Measurements from ENCODE around the gene CNIH4. TPM values are rescaled to one million over a fixed set of nuclear protein-coding genes. Genes with fewer than 3 reads are reported as not detected.

The CNIH4 gene
- total and polyA plus RNA-seq, 2 donors: 29.3 to 44.6 TPM

- Histone ChIP-seq H3K36me3 (ENCODE audit: control insufficient read depth in 2 of 2, insufficient read depth in 2 of 2, low read length in 1 of 2) (peaks cover 0 to 13% of the 10 kb centered on the region in 2 donors), H3K9me3 (ENCODE audit: control insufficient read depth in 2 of 2, insufficient read depth in 1 of 2, low read length in 1 of 2) (no peaks in the 10 kb centered on the region), H3K4me1 (ENCODE audit: control insufficient read depth in 2 of 2, insufficient read depth in 2 of 2, low read length in 2 of 2) (peaks cover 6 to 15% of the 10 kb centered on the region in 2 donors), H3K27me3 (ENCODE audit: control insufficient read depth in 2 of 2, insufficient read depth in 1 of 2, low read length in 1 of 2) (no peaks in the 10 kb centered on the region), H3K27ac (ENCODE audit: low read depth in 1 of 2, low read length in 1 of 2) (no peak overlapping the region), H3K4me3 (ENCODE audit: low read length in 2 of 2) (no peak overlapping the region)
- no peak for DNase-seq (ENCODE audit: low read depth in 6 of 9, low spot score in 9 of 9)
- WGBS: 95% methylated on average over 6 of the region's 6 CpGs
These were observed 28.0 kb upstream of the CNIH4 start for GRCh38 chr1:224328644-224329043.

GRCh38 chr1:224329484-224329841, 27.2 kb upstream of the CNIH4 start:
- Histone ChIP-seq H3K27ac (ENCODE audit: low read depth in 1 of 2, low read length in 1 of 2) (peak overlapping the region; percentile 90 to 95), H3K4me3 (ENCODE audit: low read length in 2 of 2) (peak overlapping the region; percentile 86 to 89), H3K27me3 (ENCODE audit: control insufficient read depth in 2 of 2, insufficient read depth in 1 of 2, low read length in 1 of 2) (no peaks in the 10 kb centered on the region), H3K36me3 (ENCODE audit: control insufficient read depth in 2 of 2, insufficient read depth in 2 of 2, low read length in 1 of 2) (peaks cover 0 to 11% of the 10 kb centered on the region in 2 donors), H3K4me1 (ENCODE audit: control insufficient read depth in 2 of 2, insufficient read depth in 2 of 2, low read length in 2 of 2) (peaks cover 6 to 15% of the 10 kb centered on the region in 2 donors), H3K9me3 (ENCODE audit: control insufficient read depth in 2 of 2, insufficient read depth in 1 of 2, low read length in 1 of 2) (no peaks in the 10 kb centered on the region)
- WGBS: under 1% methylated on average over 7 of the region's 7 CpGs
- peak in 2 of 9 donors; percentile 20 to 24 for DNase-seq (ENCODE audit: low read depth in 6 of 9, low spot score in 9 of 9)

- H3K27me3 ChIP-seq (ENCODE audit: control insufficient read depth in 2 of 2, insufficient read depth in 1 of 2, low read length in 1 of 2): no peaks in the 10 kb centered on the region
- peak within 1 kb of the TSS; percentile 90 to 95 for H3K27ac ChIP-seq (ENCODE audit: low read depth in 1 of 2, low read length in 1 of 2)
These were observed 26.6 kb upstream of the CNIH4 start, which contains the start of gene NVL for GRCh38 chr1:224329842-224330753. Gene NVL (minus strand): TSS chr1:224330172. CDS start chr1:224330127, 45 bp downstream.

DNA sequence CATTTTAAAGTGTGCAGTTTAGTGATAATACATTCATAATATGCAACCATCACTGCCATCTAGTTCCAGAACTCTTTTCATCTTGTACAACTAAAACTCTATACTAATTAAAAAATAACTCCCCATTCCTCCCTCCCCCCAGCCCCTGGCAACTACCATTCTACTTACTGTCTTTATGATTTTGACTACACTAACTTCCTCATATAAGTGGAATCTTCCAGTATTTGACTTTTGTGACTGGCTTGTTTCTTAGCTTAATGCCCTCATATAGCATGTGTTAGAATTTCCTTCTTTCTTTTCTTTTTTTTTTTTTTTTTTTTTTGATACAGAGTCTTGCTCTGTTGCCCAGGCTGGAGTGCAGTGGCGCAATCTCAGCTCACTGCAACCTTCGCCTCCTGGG, 25.4 kb upstream of the CNIH4 start:
- Histone ChIP-seq H3K27ac (ENCODE audit: low read depth in 1 of 2, low read length in 1 of 2) (no peak overlapping the region), H3K36me3 (ENCODE audit: control insufficient read depth in 2 of 2, insufficient read depth in 2 of 2, low read length in 1 of 2) (peaks cover 0 to 7% of the 10 kb centered on the region in 2 donors), H3K9me3 (ENCODE audit: control insufficient read depth in 2 of 2, insufficient read depth in 1 of 2, low read length in 1 of 2) (no peaks in the 10 kb centered on the region), H3K4me3 (ENCODE audit: low read length in 2 of 2) (no peak overlapping the region), H3K4me1 (ENCODE audit: control insufficient read depth in 2 of 2, insufficient read depth in 2 of 2, low read length in 2 of 2) (peaks cover 6 to 15% of the 10 kb centered on the region in 2 donors), H3K27me3 (ENCODE audit: control insufficient read depth in 2 of 2, insufficient read depth in 1 of 2, low read length in 1 of 2) (no peaks in the 10 kb centered on the region)
- 100% methylated on average over 2 of the region's 2 CpGs for WGBS
- DNase-seq (ENCODE audit: low read depth in 6 of 9, low spot score in 9 of 9): no peak

More at GRCh38 chr1:224329842-224330753, 26.6 kb upstream of the CNIH4 start, which contains the start of gene NVL:
- Histone ChIP-seq H3K9me3 (ENCODE audit: control insufficient read depth in 2 of 2, insufficient read depth in 1 of 2, low read length in 1 of 2) (no peaks in the 10 kb centered on the region), H3K36me3 (ENCODE audit: control insufficient read depth in 2 of 2, insufficient read depth in 2 of 2, low read length in 1 of 2) (peaks cover 0 to 7% of the 10 kb centered on the region in 2 donors), H3K4me3 (ENCODE audit: low read length in 2 of 2) (peak within 1 kb of the TSS; percentile 86 to 89), H3K4me1 (ENCODE audit: control insufficient read depth in 2 of 2, insufficient read depth in 2 of 2, low read length in 2 of 2) (peaks cover 6 to 15% of the 10 kb centered on the region in 2 donors)
- DNase-seq (ENCODE audit: low read depth in 6 of 9, low spot score in 9 of 9): peak; percentile 65 to 93 (median 80)
- under 1% methylated on average over 52 of the region's 52 CpGs for WGBS

DNA sequence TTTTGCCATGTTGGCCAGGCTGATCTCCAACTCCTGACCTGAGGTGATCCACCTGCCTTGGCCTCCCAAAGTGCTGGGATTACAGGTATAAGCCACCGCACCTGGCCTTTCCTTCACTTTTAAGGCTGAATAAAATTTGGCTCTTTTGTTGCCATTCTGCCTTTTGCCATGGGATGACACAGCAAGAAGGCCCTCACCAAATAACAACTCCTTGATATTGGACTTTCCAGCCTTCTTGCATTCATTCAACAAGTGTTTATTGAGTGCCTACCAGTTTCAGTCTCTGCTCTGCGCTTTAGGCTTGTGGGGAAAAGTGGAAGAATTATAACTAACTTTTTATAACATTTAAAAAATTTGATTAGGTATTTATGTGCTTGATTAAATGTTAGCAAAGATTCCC, 24.9 kb upstream of the CNIH4 start:
- no peak overlapping the region for H3K27ac ChIP-seq (ENCODE audit: low read depth in 1 of 2, low read length in 1 of 2)
- 98% methylated on average over 2 of the region's 2 CpGs for WGBS
- H3K4me3 ChIP-seq (ENCODE audit: low read length in 2 of 2): no peak overlapping the region
- no peaks in the 10 kb centered on the region for H3K27me3 ChIP-seq (ENCODE audit: control insufficient read depth in 2 of 2, insufficient read depth in 1 of 2, low read length in 1 of 2)
- H3K36me3 ChIP-seq (ENCODE audit: control insufficient read depth in 2 of 2, insufficient read depth in 2 of 2, low read length in 1 of 2): peaks cover 0 to 4% of the 10 kb centered on the region in 2 donors
- no peaks in the 10 kb centered on the region for H3K9me3 ChIP-seq (ENCODE audit: control insufficient read depth in 2 of 2, insufficient read depth in 1 of 2, low read length in 1 of 2)
- H3K4me1 ChIP-seq (ENCODE audit: control insufficient read depth in 2 of 2, insufficient read depth in 2 of 2, low read length in 2 of 2): peaks cover 6 to 15% of the 10 kb centered on the region in 2 donors
- no peak for DNase-seq (ENCODE audit: low read depth in 6 of 9, low spot score in 9 of 9)

GRCh38 chr1:224333309-224333926, 23.3 kb upstream of the CNIH4 start:
- peaks cover 0 to 2% of the 10 kb centered on the region in 2 donors for H3K27me3 ChIP-seq (ENCODE audit: control insufficient read depth in 2 of 2, insufficient read depth in 1 of 2, low read length in 1 of 2)
- 29% methylated on average over 3 of the region's 3 CpGs for WGBS
- H3K27ac ChIP-seq (ENCODE audit: low read depth in 1 of 2, low read length in 1 of 2): no peak overlapping the region
- DNase-seq (ENCODE audit: low read depth in 6 of 9, low spot score in 9 of 9): peak in 7 of 9 donors; percentile 58 to 85 (median 68)
- H3K9me3 ChIP-seq (ENCODE audit: control insufficient read depth in 2 of 2, insufficient read depth in 1 of 2, low read length in 1 of 2): no peaks in the 10 kb centered on the region
- peaks cover 6 to 15% of the 10 kb centered on the region in 2 donors for H3K4me1 ChIP-seq (ENCODE audit: control insufficient read depth in 2 of 2, insufficient read depth in 2 of 2, low read length in 2 of 2)
- H3K4me3 ChIP-seq (ENCODE audit: low read length in 2 of 2): no peak overlapping the region
- H3K36me3 ChIP-seq (ENCODE audit: control insufficient read depth in 2 of 2, insufficient read depth in 2 of 2, low read length in 1 of 2): no peaks in the 10 kb centered on the region

DNA sequence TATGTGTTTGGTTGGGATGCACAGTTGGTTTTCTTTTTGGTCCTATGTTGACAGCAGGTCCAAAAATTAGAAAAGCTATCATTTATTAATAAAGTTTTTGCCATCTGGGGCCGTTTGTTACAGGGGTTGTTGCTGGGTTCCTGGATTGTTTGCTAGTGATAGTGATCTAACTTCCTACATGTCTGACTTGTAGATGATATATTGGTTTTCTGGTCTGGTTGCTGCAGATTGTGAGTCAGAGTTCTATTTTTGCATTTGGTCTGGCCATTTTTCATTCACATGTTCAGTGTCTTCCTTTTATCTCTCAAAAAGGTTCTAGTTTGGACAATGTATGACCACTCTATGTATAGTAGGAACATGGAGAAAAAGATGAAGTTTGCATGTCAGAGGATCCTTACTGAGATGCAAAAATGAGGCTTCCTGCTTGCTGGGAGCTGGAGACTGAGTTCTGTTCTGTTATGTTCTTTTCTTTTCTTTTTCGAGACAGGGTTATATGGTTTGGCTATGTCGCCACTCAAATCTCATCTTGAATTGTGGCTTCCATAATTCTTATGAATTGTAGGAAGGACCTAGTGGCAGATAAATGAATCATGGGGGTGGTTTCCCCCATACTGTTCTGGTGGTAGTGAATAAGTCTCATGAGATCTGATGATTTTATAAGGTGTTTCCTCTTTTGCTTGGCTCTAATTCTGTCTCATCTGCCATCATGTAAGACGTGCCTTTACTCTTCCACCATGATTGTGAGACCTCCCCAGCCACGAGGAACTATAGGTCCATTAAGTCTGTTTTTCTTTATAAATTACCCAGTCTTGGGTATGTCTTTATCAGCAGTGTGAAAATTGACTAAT, 22.5 kb upstream of the CNIH4 start:
- no peaks in the 10 kb centered on the region for H3K9me3 ChIP-seq (ENCODE audit: control insufficient read depth in 2 of 2, insufficient read depth in 1 of 2, low read length in 1 of 2)
- peaks cover 5 to 9% of the 10 kb centered on the region in 2 donors for H3K27me3 ChIP-seq (ENCODE audit: control insufficient read depth in 2 of 2, insufficient read depth in 1 of 2, low read length in 1 of 2)
- no peaks in the 10 kb centered on the region for H3K36me3 ChIP-seq (ENCODE audit: control insufficient read depth in 2 of 2, insufficient read depth in 2 of 2, low read length in 1 of 2)
- 26% methylated on average over 5 of the region's 5 CpGs for WGBS
- no peak overlapping the region for H3K27ac ChIP-seq (ENCODE audit: low read depth in 1 of 2, low read length in 1 of 2)
- H3K4me1 ChIP-seq (ENCODE audit: control insufficient read depth in 2 of 2, insufficient read depth in 2 of 2, low read length in 2 of 2): peaks cover 0 to 8% of the 10 kb centered on the region in 2 donors
- DNase-seq (ENCODE audit: low read depth in 6 of 9, low spot score in 9 of 9): no peak
- no peak overlapping the region for H3K4me3 ChIP-seq (ENCODE audit: low read length in 2 of 2)

GRCh38 chr1:224338150-224338838, 18.4 kb upstream of the CNIH4 start:
- WGBS: 97% methylated on average over 4 of the region's 4 CpGs
- H3K36me3 ChIP-seq (ENCODE audit: control insufficient read depth in 2 of 2, insufficient read depth in 2 of 2, low read length in 1 of 2): no peaks in the 10 kb centered on the region
- no peak for DNase-seq (ENCODE audit: low read depth in 6 of 9, low spot score in 9 of 9)
- no peak overlapping the region for H3K4me3 ChIP-seq (ENCODE audit: low read length in 2 of 2)
- peaks cover 0 to 5% of the 10 kb centered on the region in 2 donors for H3K4me1 ChIP-seq (ENCODE audit: control insufficient read depth in 2 of 2, insufficient read depth in 2 of 2, low read length in 2 of 2)
- H3K9me3 ChIP-seq (ENCODE audit: control insufficient read depth in 2 of 2, insufficient read depth in 1 of 2, low read length in 1 of 2): peaks cover 0 to 1% of the 10 kb centered on the region in 2 donors
- peaks cover 5 to 25% of the 10 kb centered on the region in 2 donors for H3K27me3 ChIP-seq (ENCODE audit: control insufficient read depth in 2 of 2, insufficient read depth in 1 of 2, low read length in 1 of 2)
- H3K27ac ChIP-seq (ENCODE audit: low read depth in 1 of 2, low read length in 1 of 2): no peak overlapping the region
